ENCODE results near the gene GADL1. TPM values are rescaled to one million over a fixed set of nuclear protein-coding genes. Genes with fewer than 3 reads are reported as not detected.

GADL1 gene
- total RNA-seq, 1 experiment from 2014 or later: 0.09 TPM

DNA sequence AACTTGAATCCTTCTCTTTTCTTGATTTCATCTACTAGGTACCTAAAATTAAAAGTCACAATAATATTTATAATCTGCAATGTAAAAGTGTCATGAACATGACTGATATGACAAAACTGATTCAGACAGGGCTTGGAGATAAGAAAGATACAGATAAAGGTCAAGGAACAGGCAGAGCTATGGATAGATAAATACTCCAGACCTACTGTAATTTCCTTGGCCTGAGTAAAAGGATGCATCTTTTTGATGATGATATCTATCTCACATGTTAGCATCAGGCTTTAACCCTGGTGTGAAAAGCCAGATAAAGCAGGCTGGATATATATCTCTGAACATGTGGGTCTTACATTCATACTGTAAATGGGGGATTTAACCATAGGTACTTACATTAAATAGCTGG is 108.1 kb downstream of the GADL1 start:
- Mint-ChIP-seq H3K36me3 (ENCODE audit: insufficient read depth in 1 of 3, low read depth in 3 of 3) (no peaks in the 10 kb centered on the region), H3K4me3 (no peak overlapping the region), H3K27ac (no peak overlapping the region), H3K4me1 (no peaks in the 10 kb centered on the region), H3K9me3 (no peaks in the 10 kb centered on the region), H3K27me3 (ENCODE audit: low read depth) (no peaks in the 10 kb centered on the region)
- Histone ChIP-seq H3K79me1 (ENCODE audit: insufficient read depth, low read depth, low read length, poor library complexity, severe bottlenecking) (no peaks in the 10 kb centered on the region), H3K18ac (ENCODE audit: insufficient read length, low read depth, low read length) (no peak overlapping the region), H3K23me2 (ENCODE audit: insufficient read length, low read depth, low read length, poor library complexity, severe bottlenecking) (no peaks in the 10 kb centered on the region), H3K4ac (ENCODE audit: low read depth, low read length) (no peak overlapping the region), H3K4me2 (ENCODE audit: insufficient read depth, insufficient read length, low read length) (no peak overlapping the region), H2BK15ac (ENCODE audit: low read depth, low read length) (no peak overlapping the region), H2AFZ (ENCODE audit: low read length) (no peak overlapping the region), H3T11ph (ENCODE audit: low read length) (no peak overlapping the region), H3K14ac (ENCODE audit: insufficient read depth, low read length) (no peak overlapping the region), H4K91ac (ENCODE audit: insufficient read length, low read depth, low read length) (no peak overlapping the region), H4K20me1 (ENCODE audit: control insufficient read depth, insufficient read depth, insufficient read length) (no peaks in the 10 kb centered on the region), H2BK12ac (ENCODE audit: insufficient read length, low read depth, low read length) (no peak overlapping the region), H3K9me3 (ENCODE audit: control insufficient read depth, low read depth, low read length) (no peaks in the 10 kb centered on the region), H3K56ac (ENCODE audit: insufficient read length, low read depth, low read length) (no peak overlapping the region), H3K4me1 (ENCODE audit: insufficient read depth, low read length) (no peaks in the 10 kb centered on the region), H2BK20ac (ENCODE audit: low read depth, low read length, poor library complexity, severe bottlenecking) (no peak overlapping the region), H4K8ac (replicated peaks; ENCODE audit: insufficient read length, low read depth, low read length) (no peak overlapping the region), H3K79me2 (ENCODE audit: insufficient read depth, low read length) (no peaks in the 10 kb centered on the region), H2AK5ac (ENCODE audit: insufficient read length, low read length) (no peak overlapping the region), H2BK5ac (ENCODE audit: insufficient read length, low read length) (no peak overlapping the region), H4K5ac (ENCODE audit: insufficient read length, low read depth, low read length) (no peak overlapping the region), H3K9ac (ENCODE audit: extremely low read depth, insufficient read length, low read length) (no peak overlapping the region), H2BK120ac (ENCODE audit: low read depth, low read length, poor library complexity, severe bottlenecking) (no peak overlapping the region), H3K27ac (ENCODE audit: insufficient read length, low read depth, low read length) (no peak overlapping the region), H3K27me3 (ENCODE audit: insufficient read depth, low read length) (no peaks in the 10 kb centered on the region), H3K23ac (ENCODE audit: insufficient read length, low read depth, low read length) (no peak overlapping the region)
- DNase-seq: no peak
- TF ChIP-seq, protein P1, sequence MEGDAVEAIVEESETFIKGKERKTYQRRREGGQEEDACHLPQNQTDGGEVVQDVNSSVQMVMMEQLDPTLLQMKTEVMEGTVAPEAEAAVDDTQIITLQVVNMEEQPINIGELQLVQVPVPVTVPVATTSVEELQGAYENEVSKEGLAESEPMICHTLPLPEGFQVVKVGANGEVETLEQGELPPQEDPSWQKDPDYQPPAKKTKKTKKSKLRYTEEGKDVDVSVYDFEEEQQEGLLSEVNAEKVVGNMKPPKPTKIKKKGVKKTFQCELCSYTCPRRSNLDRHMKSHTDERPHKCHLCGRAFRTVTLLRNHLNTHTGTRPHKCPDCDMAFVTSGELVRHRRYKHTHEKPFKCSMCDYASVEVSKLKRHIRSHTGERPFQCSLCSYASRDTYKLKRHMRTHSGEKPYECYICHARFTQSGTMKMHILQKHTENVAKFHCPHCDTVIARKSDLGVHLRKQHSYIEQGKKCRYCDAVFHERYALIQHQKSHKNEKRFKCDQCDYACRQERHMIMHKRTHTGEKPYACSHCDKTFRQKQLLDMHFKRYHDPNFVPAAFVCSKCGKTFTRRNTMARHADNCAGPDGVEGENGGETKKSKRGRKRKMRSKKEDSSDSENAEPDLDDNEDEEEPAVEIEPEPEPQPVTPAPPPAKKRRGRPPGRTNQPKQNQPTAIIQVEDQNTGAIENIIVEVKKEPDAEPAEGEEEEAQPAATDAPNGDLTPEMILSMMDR (conservative IDR thresholded peaks at IDR 0.05): no peak

Data from H9 (cell line).